ENCODE measurements around the gene AMY1A.
"Not testable (repeated sequence)": the region's sequence is repeated elsewhere in the genome, so short reads cannot be mapped to it uniquely, and the experiment has no call there.

Gene AMY1A
- total RNA-seq: 0 reads per million in 2 donors

- not testable (repeated sequence) for DNase-seq
These were observed at the start of gene AMY1A for GRCh38 chr1:103655460-103655859. Gene AMY1A, plus strand, starts transcription at chr1:103655760. Its CDS starts 571 bp downstream, at chr1:103656331.

DNA sequence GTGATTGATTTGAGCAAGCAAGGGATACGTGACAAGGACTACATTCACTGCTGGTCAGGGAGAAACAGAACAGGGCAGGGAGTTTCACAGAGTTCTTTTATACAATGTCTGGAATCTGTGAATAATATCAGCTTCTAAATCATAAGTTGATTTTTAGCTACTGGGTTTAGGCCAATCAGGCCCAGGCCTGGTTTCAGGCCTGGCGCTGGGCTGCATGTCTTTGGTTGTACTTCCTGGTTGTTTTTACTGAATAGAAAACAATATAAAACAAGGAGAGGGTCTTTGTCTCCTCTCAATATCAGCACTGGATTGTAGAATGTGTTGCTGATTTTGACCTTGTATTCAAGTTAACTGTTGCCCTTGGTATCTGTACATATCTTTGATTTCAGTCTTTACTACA lies 39.2 kb upstream of the AMY1A start:
- DNase-seq: no peak

- DNase-seq: not testable (repeated sequence)
These were observed 38.5 kb upstream of the AMY1A start, which contains the start of gene AMY2A for GRCh38 chr1:103616994-103617477. Gene AMY2A, plus strand, starts transcription at chr1:103617427. Its CDS starts 14 bp downstream, at chr1:103617441.

DNA sequence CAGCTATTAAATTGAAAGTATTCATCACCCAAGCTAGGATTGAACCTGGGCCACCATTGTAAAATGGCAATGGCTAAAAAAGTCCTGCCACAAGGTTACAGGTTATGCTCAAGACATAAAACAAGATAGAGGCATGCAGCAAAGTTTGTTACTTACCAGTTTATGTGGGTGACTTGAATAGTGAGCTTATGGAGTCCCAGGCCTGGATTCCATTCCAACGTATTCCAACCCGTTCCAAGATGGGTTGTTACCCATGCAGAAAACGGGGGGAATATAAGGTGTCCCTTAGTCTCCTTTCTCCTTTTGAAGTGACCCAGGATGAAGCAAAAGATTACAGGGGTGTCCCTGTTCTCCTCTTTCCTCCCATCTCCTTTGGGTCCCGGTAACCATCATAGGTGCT lies 28.1 kb upstream of the AMY1A start:
- DNase-seq: not testable (repeated sequence)

DNA sequence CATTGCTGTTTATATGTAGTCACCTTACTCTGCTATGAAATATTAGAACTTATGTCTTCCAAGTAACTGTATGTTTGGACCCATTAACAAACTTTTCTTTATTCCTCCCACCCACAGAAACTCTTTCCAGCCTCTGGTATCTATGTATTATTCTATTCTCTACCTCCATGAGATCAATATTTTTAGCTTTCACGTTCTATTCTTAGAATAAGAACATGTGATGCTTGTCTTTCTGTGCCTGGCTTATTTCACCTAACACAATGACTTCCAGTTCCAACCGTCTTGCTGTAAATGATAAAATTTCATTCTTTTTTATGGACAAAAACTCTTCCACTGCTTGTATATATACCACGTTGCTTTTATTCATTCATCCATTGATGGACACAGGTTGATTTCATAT lies 14.4 kb upstream of the AMY1A start:
- DNase-seq: not testable (repeated sequence)

DNA sequence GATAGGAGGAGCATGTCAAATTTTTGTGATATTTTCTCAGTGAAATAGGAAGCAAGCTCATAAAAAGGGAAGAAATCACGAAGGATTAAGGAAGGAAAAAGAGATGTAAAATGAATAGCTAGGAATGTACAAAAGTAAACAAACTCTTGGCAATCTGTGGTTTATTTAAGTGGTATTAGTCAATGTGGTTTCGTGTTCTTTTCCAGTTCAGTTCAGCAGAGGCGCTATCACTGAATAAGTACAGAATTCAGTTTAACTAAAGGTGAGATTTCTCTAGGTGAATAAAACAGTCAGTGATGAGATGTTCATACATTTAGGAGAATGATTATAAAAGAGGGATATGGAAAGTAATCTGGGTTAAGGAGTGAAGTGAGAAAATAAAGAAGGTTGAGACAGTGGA lies 11.7 kb upstream of the AMY1A start:
- DNase-seq: not testable (repeated sequence)

DNA sequence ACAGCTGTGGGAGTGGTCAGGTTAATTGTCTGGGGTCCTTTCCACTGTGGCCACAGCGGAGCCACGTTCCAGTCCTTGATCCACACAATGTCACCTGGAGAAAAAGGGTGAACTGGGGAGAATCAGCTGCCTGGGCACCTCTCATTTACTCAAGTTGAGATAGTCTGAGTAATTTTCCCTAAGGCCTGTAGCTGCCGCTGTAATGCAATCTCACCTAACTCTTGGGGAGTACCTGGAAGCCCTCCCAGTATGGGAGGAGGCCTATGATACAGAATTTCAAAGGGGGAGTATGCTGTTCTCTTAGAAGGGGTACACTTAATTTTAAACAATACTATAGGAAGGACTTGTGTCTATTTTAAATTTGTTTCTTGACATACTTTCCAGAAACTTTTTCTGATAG lies 5.3 kb upstream of the AMY1A start:
- DNase-seq: not testable (repeated sequence)

DNA sequence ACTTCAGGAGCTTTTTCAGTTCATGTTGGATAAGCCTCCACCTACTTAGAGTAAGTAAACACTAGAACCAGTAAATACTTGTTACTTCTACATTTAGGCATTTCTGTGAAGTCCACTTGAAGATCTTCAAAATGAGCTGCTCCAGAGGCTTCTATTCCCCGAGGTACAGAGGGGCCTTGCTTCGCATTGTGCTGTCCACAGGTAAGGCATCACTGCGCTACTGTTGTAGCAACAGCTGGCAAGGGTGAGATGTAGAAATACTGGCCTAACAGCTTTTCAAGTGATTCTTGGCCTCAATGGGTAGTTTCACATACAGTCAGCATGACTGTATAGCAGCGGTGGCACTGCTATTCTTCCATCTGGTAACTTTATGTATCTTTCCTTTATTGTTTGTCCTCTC lies 4.7 kb upstream of the AMY1A start:
- DNase-seq: not testable (repeated sequence)

DNA sequence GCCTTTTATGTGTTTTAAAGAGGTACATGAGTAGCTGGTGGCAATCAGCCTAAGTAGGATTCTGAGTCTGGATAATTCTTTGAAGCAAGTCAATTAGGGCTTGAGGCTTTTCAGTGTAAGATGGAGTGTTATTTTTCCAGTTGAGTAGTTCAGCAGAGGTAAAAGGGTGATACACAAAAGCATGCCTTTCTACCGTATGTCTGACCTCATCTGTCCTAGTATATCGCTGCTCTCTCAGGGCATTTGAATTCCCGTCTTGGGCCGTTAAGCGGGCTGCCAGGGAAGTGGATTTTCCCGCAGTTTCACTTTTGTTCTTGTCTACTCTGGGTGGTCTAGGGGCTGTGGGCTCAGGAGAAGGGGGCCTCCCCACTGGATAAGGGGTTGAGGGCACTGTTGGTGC lies 1.4 kb upstream of the AMY1A start:
- DNase-seq: not testable (repeated sequence)

DNA sequence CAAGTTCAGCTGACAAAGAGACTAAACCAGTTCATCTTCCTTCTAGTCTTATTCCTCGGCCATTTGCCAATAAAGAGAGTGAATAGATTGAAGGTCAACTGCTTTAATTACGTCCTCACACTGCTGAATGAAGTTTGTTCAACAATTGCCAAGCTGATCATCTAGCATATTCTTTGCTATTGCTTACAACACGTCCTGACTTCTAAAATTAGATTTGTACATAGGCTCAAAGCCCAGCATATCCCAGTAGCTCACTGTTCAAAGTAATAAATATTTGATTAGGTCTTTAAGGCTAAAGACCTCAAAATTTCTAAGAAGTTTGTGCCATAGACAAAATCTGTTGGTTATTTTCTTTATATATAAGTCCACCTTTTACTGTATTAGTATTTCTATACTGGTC lies 20.8 kb downstream of the AMY1A start:
- DNase-seq: not testable (repeated sequence)

DNA sequence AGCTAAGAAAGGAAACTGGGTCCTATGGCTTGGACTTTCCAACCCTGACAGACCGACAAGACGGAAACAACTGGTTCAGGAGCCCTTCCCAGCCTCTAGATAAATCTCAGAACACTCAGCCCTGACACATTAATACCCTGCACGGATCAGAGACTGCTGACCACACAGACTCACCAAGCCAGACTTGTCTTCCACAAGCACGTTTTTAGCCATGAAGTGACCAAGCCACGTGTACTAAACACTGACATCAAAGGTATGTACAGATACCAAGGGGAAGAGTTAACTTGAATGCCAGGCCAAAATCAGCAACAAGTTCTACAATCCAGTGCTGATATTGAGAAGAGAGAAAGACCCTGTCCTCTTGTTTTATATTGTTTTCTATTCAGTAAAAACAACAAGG lies 40.5 kb downstream of the AMY1A start, which contains the start of gene AMY1B:
Gene AMY1B (minus strand): TSS at position 101 of the 400 bp plus-strand sequence. CDS start 571 bp downstream, outside the sequence.
- not testable (repeated sequence) for DNase-seq

DNA sequence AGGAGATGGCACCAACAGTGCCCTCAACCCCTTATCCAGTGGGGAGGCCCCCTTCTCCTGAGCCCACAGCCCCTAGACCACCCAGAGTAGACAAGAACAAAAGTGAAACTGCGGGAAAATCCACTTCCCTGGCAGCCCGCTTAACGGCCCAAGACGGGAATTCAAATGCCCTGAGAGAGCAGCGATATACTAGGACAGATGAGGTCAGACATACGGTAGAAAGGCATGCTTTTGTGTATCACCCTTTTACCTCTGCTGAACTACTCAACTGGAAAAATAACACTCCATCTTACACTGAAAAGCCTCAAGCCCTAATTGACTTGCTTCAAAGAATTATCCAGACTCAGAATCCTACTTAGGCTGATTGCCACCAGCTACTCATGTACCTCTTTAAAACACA lies 41.9 kb downstream of the AMY1A start:
- not testable (repeated sequence) for DNase-seq

DNA sequence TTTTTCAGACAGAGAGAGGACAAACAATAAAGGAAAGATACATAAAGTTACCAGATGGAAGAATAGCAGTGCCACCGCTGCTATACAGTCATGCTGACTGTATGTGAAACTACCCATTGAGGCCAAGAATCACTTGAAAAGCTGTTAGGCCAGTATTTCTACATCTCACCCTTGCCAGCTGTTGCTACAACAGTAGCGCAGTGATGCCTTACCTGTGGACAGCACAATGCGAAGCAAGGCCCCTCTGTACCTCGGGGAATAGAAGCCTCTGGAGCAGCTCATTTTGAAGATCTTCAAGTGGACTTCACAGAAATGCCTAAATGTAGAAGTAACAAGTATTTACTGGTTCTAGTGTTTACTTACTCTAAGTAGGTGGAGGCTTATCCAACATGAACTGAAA lies 45.1 kb downstream of the AMY1A start:
- not testable (repeated sequence) for DNase-seq

DNA sequence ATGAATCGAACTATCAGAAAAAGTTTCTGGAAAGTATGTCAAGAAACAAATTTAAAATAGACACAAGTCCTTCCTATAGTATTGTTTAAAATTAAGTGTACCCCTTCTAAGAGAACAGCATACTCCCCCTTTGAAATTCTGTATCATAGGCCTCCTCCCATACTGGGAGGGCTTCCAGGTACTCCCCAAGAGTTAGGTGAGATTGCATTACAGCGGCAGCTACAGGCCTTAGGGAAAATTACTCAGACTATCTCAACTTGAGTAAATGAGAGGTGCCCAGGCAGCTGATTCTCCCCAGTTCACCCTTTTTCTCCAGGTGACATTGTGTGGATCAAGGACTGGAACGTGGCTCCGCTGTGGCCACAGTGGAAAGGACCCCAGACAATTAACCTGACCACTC lies 45.7 kb downstream of the AMY1A start:
- DNase-seq: not testable (repeated sequence)

DNA sequence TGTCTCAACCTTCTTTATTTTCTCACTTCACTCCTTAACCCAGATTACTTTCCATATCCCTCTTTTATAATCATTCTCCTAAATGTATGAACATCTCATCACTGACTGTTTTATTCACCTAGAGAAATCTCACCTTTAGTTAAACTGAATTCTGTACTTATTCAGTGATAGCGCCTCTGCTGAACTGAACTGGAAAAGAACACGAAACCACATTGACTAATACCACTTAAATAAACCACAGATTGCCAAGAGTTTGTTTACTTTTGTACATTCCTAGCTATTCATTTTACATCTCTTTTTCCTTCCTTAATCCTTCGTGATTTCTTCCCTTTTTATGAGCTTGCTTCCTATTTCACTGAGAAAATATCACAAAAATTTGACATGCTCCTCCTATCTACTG lies 52.1 kb downstream of the AMY1A start:
- not testable (repeated sequence) for DNase-seq

GRCh38 chr1:103710381-103710780 lies 54.8 kb downstream of the AMY1A start:
- DNase-seq: not testable (repeated sequence)
